NCI-H1436 treated with DMSO at 0.1 percent for 48 hours (cell line): ENCODE data around the gene FAM83F.
"Not testable (repeated sequence)": the region's sequence is repeated elsewhere in the genome, so short reads cannot be mapped to it uniquely, and the experiment has no call there.

ENCODE experiments used
- DNase-seq: peaks from one replicate; lab custom pipeline; 2025; lab: John Stamatoyannopoulos, UW

The FAM83F gene

GRCh38 chr22:39994566-39995392 lies at the start of gene FAM83F:
Gene FAM83F (plus strand): TSS chr22:39994954. CDS start chr22:39995043, 89 bp downstream.
- no peak for DNase-seq

GRCh38 chr22:39946126-39946502 lies 48.6 kb upstream of the FAM83F start:
- DNase-seq, result no peak

- no peak for DNase-seq
Measured at GRCh38 chr22:39946503-39947219, 48.1 kb upstream of the FAM83F start.

- no peak for DNase-seq
Measured at GRCh38 chr22:39947220-39948216, 47.2 kb upstream of the FAM83F start.

GRCh38 chr22:39949964-39950737 lies 44.6 kb upstream of the FAM83F start:
- no peak for DNase-seq

GRCh38 chr22:39951603-39952293 lies 43.0 kb upstream of the FAM83F start:
- DNase-seq, result not testable (repeated sequence)

- no peak for DNase-seq
Measured at GRCh38 chr22:39952347-39952746, 42.4 kb upstream of the FAM83F start.

- DNase-seq, result no peak
Measured at GRCh38 chr22:39953101-39953500, 41.7 kb upstream of the FAM83F start.

- no peak for DNase-seq
Measured at GRCh38 chr22:39954584-39955055, 40.1 kb upstream of the FAM83F start.

GRCh38 chr22:39955675-39956074 lies 39.1 kb upstream of the FAM83F start:
- DNase-seq, result no peak

GRCh38 chr22:39956932-39957664 lies 37.7 kb upstream of the FAM83F start:
- DNase-seq, result no peak

GRCh38 chr22:39958009-39958711 lies 36.6 kb upstream of the FAM83F start:
- DNase-seq, result no peak

- no peak for DNase-seq
Measured at GRCh38 chr22:39958949-39959639, 35.7 kb upstream of the FAM83F start.

- DNase-seq, result no peak
Measured at GRCh38 chr22:39959640-39960447, 34.9 kb upstream of the FAM83F start, which contains the start of gene TMA7B. Gene TMA7B (plus strand): TSS chr22:39960397. CDS start chr22:39964375, 3,978 bp downstream.

GRCh38 chr22:39960791-39961746 lies 33.7 kb upstream of the FAM83F start:
- DNase-seq, result no peak

GRCh38 chr22:39962071-39962470 lies 32.7 kb upstream of the FAM83F start:
- DNase-seq, result no peak
